GM18517 (cell line): ENCODE results near the gene PDE1C.
"Not testable (repeated sequence)": the region's sequence is repeated elsewhere in the genome, so short reads cannot be mapped to it uniquely, and the experiment has no call there.

ENCODE experiments used
- ATAC-seq: cut with Tn5 transposase; IDR thresholded peaks from one replicate; pipeline ENCODE4 v1.9.1; 2021; ENCODE audit warnings: mild to moderate bottlenecking, moderate library complexity; ENCODE audit not compliant: unreplicated experiment

PDE1C gene

GRCh38 chr7:32070406-32071360, at the start of gene PDE1C:
Gene PDE1C, minus strand, starts transcription at chr7:32070407.
- no peak for ATAC-seq

DNA sequence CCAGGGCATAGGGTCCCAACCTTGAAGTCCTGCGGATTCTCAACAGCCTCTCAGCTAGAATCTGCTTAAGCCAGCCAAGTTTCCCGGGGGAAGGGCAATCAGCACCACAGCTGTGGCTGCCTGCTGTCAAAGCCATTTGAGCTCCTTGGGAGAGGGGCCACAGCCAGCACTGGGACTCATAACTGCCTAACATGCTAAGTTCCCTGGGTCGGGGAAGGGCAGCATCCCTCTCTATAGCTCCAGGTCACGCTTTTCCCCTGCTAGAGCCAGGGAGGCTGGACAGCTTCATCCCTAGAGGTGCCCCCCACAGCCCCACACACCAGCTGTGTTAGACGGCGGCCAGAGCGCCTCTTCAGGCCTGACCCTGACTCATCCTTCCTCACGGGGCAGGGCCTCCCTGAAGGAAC, 49.6 kb upstream of the PDE1C start:
- no peak for ATAC-seq

DNA sequence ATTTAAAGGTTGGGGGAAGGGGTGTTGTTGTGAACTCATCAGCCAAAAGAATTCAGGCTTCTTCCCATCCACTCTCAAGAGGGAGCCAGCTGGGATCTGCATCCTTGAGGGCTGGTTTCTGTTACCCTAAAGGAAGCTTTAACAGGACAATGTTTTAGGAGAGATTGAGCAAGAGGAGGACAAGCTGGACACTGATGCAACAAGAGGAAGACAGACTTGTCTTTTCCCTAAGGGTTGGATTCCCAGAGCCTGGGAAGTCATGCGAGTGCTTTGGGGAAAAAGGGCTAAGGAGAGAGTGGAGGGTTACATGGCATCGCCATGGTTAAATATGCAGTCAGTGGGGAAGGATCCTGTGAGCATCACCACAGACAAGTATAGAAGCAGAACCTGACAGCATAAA, 47.6 kb upstream of the PDE1C start:
- no peak for ATAC-seq

DNA sequence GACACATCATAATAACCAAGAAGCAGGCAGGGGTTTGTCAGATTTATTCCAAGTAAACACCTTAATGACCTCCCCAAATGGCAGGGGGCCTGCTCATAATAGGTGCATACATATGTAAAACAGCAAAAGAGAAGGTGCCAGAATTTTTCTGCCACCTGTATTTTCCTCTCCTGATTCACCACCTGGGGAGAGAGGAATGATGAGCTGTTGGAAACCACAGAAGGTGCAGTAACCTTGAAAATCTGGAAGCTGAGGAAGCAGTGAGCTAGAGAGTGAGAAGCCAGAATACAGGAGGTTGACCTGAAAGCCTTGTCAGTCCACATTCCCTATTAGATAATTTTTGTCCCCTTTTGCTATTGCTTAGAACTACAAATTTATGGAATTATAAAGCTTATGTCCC, 46.2 kb upstream of the PDE1C start:
- no peak for ATAC-seq

GRCh38 chr7:32115831-32116230, 45.6 kb upstream of the PDE1C start:
- ATAC-seq = no peak

- ATAC-seq = no peak
These were observed 38.4 kb upstream of the PDE1C start for GRCh38 chr7:32108651-32109050.

GRCh38 chr7:32104766-32105165, 34.6 kb upstream of the PDE1C start:
- no peak for ATAC-seq

- no peak for ATAC-seq
These were observed 33.2 kb upstream of the PDE1C start for GRCh38 chr7:32103361-32103760.

- no peak for ATAC-seq
These were observed 32.2 kb upstream of the PDE1C start for GRCh38 chr7:32102432-32102873.

DNA sequence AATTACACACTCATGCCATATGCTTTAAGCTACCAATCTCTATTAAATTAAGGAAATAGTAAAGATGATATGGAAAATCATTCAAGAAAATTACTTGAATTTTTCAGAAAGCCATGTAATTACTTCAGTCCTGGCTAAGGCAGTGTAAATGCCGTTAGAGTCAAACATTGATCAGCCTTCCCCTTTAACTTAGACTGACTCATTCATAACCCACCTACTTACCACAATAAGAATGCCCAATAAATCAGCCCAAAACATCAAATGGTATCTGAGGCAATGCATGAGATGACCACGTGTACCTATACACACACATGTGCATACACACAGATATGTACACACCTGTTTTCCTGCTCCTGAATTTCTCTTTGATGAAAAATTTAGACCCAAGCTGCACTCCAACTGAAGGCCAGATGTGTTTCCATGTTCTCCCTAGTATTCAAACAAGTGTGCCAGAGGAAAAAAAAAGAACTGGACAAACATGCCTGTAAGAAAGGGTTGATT, 30.2 kb upstream of the PDE1C start:
- ATAC-seq = no peak

DNA sequence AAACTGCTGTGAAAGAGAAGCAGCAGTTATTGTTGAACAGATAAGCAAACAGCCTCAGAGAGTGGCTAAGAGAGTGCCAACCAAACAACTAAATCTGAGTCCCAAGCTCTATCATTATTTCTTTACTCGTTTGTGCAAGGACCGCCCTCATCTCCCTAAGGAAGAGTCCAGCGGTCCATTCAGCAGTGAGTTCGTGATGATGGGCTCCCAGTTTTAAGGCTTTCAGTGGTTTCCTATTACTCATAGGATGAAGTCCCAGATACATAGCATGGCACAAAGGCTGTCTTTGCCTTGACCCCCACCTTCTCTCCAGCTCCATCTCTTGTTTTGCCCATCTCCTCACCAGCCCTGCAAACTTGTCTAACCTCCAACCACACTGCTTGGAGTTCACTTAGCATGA, 24.3 kb upstream of the PDE1C start:
- ATAC-seq = no peak

- no peak for ATAC-seq
These were observed 23.5 kb upstream of the PDE1C start for GRCh38 chr7:32093415-32094408.

- ATAC-seq = no peak
These were observed 22.1 kb upstream of the PDE1C start for GRCh38 chr7:32092346-32092745.

DNA sequence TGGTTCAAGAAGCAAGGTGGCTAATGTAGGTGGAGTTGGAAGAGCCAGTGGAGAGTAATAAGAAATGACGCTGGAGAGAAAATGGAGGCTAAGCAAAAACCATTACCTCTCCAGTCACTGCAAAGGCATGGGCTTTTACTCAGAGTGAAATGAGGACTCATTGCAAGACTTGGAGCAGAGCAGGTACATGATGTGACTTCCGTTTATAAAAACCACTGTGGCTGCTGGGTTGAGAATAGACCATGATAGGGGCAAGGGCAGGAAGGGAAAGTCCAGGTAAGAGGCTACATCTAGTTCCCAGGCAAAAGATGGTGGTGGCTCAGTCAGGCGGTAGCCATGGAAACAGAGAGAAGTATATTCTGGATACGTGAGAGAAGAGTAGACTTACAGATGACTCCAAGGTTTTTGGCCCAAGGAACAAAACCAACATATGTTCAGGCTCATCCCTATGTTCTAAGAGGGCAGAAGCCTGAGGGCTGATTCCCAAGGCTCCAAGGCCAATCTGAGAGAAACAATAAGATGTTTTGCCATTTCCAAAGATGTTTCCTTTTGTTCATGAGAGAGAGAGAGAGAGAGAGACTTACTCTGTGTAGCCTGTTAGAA, 21.5 kb upstream of the PDE1C start:
- no peak for ATAC-seq

GRCh38 chr7:32089678-32090077, 19.5 kb upstream of the PDE1C start:
- no peak for ATAC-seq

DNA sequence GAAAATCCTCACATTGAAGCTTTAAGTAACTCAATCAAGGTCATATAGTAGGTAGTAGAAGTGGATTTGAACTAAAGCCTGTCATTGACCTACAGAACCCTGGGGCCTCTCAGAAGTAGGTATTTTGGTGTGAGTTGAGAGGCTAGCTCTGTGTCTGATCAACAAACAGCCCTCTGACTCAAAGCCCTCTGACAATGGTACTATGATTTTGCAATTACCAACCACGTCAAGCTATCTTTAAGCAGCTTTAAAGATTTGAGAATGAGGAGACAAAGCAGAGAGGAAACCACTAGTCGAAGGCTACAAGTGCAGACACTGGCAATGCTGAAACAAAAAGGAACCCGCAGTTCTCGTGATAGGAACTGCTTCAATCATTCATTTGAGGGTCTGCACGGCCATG, 19.0 kb upstream of the PDE1C start:
- ATAC-seq = no peak

DNA sequence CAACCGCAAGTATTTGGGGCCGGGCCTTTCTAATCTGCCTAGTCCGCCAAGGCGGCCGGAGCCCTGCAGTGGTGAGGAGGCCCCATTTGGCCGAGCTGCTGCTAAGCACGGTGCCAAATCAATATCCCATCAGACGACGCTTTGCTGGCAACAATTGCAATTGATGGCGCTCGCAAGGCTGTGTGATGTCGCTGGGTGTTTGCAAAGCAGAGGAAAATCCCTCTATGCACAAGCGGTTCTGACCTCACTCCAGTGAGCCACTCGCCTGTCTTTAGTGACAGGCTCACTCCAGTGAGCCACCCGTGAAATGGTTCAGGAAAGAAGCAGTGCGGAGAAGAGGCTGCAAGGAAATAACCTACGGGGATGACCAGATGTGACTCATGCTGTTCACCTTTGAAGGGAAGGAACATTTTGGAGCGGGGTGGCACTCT, 18.3 kb upstream of the PDE1C start:
- no peak for ATAC-seq

DNA sequence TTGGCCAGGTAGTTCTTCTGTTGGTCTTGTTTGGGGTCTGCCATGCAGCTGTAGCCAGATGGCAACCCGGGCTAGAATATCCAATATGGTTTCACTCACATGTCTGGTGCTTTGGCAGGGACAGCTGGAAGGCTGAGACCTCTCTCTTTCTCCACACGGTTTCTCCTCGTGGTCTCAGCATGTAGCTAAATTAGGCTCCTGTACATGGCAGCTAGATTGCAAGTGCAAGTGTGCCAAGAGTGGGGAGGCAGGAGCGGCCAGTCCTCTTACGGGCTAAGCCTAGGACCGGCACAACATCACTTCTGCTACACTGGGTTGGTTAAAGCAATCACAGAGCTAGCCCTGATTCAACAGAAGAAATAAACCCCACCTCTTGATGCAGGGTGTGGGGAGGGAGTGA, 9.3 kb upstream of the PDE1C start:
- ATAC-seq = no peak

DNA sequence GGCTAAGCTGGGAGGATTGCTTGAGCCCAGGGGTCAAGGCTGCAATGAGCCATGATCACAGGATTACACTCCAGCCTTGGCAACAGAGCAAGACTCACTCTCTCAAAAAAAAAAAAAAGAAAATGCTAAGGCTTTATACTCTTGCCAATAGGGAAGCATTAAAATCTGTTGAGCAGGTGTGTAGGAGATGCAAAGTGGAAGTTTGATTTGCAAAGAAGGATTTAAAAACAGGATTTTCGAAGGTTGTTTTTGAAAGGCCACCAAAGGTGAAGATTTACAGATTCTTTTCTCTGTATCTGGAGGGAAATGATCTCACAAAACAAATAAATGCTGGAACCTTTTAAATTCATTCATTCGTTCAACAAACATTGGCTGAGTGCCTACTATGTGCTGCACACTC, 8.6 kb upstream of the PDE1C start:
- ATAC-seq = no peak

DNA sequence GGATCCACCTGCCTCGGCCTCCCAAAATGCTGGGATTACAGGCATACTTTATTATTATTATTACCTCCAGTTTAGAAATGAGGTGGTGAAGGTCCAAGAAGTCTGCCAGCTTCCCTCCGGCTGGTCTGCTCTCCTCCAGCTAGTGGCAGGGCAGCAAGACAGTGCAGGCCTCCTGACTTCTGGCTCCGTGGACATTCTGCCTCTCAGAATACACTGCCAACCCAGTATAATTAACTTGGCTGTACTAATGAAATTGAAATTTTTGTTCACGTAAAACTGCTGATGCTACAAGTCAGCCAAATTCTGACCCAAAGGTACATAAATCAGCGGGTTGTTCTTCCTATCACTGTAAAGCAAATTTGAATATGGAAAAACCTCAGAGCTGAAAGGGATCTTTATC, 7.6 kb upstream of the PDE1C start:
- ATAC-seq = no peak

DNA sequence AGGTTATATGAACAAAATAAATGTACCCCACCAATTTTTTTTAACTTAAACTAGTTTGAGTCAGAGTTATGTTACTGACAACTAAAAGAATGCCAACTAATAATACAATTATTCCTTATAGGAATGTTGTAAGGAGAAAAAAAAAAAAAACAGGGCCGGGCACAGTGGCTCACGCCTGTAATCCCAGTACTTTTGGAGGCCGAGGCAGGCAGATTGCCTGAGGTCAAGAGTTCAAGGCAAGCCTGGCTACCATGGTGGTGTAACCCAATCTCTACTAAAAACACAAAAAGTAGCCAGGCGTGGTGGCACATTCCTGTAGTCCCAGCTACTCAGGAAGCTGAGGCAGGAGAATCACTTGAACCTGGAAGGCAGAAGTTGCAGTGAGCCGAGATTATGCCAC, 6.6 kb upstream of the PDE1C start:
- ATAC-seq = not testable (repeated sequence)
